COR-L47 (cell line): ENCODE results near the gene SDC1.

ENCODE experiments used
- DNase-seq: peaks from one replicate; lab custom pipeline; 2025; lab: John Stamatoyannopoulos, UW

SDC1 gene

DNA sequence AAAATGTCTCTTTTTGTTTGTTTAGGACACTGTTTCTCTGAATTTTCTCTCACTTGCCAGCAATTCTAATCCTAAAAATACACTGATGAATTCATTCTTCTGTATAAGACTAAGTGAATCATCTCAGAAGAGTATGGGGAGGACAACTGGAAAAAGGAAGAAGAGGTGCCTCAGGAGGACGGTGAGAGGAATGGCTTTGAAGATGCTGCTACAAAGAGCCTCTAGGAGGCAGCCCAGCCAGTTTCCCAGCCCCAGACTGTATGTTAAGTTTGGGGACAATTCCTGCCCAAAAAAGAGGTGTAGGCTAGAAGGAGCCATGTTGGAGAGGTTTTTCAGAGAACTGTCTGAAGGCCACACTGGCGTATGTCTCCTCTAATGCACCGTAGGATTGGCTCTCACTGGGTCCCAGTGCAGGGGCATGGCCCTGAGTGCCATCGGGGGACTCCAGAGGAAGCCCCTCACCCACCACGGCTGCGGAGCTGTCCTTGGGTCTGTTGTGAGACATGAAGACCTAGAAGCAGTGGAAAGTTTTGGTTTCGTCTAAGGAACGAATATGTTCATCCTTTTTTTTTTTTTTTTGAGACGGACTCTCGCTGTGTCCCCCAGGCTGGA is 3.1 kb upstream of the SDC1 start:
- no peak for DNase-seq

- no peak for DNase-seq
Observed at GRCh38 chr2:20226152-20226545, 1.2 kb upstream of the SDC1 start.

DNA sequence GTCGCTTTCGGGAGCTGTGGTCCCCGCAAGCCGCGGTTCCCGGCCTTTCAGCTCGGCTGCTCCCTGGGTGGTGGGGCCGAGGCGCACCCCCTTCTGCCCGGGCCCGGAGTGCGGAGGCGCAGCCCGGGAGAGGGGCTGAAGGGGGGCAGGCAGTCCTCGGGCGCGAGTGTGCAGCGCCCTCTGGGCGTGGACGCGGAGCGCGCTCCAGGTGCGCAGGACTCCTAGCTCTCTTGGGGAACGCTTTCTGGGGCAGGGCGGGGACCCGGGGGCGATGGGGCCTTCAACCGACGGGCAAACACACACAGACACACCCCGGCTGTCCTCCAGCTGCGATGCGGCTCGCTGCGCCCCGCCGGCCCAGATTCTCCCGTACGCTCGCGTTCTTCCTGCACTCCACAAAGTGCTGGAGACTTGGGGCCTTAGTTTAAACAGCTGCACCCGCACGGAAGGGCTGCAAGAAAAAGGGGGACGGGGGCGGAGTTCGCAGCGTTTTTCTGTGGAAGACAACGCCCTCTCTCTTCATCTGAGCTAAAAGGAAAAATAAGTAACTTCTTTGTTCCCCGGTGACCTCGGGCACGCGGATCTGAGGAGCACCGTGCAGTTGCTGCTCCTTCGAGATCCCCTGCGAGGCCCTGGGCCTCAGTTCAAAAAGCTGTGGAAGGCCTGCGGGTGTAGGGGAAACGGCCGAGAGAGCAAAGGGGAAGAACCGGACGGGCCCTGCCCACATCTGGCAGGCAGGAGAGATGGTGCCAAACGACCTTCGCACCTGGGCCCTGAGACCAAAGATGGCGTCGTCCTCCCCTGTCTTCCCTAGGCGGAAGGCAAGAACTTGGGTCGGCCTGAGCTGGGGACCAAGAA is 593 bp upstream of the SDC1 start:
- DNase-seq: peak; percentile 64

DNA sequence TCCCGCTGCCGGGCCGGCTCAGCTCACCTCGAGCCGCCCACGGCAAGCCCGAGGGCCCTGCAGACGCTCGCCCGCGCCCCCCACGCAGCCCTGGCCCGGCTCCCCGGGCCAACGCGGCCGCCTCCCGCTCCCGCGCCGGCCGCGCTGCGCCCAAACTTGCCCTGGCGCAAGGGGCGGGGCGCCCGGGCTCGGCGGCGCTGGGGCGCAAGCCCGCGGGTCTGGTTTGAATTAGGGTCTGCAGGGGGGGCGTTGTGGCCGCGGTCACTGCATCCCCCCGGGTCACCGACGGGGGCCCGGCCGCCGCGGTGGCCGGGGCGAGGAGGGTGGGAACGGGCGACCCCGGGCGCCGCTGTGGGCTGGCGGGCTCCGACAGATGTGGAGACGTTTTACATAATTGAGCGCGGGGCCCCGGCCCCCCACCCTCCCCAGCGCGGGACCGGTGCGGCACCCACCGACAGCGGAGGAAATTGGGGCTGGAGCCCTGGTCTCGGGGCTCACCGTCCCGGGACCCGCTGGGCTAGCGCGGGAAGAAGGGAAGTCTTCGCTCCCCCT is 690 bp downstream of the SDC1 start:
- DNase-seq: no peak

DNA sequence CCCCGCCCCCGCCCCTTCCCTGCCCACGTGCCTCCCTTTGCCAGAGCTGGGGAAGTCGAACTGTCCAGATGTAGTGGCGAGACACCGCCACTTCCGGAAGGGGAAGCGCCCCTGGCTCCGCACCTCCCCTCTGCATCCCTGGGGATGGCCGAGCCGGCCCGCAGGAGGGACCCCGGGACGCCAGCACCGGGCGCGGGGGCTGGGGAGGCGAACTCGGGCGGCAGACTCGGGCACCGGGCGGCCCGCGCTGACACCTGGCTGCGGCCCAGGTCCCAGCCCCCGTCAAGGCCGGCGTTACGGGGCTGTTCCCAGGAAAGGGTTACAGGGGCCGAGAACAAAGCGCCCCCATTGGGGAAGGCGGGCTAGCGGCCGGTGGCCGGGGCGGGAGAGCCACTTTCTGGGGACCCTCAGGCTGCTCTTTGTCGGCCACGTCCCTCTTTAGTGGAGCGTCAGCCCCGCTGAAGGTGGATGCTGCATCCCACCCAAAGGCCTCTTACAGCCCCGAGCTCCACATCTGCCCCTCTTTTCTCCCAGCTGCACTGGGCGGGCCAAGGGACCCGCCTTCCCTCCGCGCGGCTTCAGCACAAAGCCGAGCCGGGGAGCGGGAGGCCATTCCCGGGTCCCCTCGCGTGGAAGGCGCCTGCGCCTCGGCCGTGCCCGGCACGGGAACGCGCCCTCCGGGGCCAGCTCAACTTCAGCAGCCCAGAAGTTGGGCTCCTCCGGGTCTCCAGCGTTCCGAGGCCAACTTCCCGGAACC is 1.3 kb downstream of the SDC1 start:
- peak; percentile 68 for DNase-seq

GRCh38 chr2:20222769-20223406 is 2.0 kb downstream of the SDC1 start:
- DNase-seq: no peak

DNA sequence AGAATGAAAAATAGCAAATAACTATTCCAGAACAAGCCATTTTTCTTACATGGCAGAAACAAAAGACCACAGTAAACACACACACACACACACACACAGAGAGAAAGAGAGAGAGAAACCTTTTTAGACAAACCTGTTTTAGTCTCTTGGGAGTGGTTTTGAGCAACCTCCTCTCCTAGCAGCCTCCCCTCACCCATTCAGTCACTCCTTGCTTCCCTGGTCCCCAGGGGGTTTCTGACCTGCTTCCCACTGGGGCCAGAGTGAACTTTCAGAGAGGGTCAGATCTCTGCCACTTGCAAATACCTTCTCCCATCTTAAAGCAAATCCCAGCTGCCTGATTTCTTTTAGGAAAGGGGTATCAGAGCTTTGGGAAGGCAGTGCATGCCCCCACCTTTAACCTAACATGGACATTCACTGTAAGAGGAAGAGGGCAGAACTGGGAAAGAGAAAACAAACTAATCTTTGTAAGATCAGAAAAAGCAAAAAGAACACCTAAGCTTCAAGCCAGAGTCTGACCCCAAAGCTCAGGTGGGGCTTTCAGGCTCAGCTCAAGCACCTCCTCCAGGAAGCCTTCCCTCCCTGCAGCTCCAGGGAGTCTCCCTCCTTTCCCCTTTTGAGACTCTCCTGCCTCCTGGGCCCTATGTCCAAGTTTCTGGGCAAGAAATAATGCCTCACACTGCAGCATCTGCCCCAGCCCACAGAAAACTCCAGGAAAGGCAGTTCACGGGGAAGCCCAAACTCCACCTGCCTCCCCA is 2.7 kb downstream of the SDC1 start:
- no peak for DNase-seq

DNA sequence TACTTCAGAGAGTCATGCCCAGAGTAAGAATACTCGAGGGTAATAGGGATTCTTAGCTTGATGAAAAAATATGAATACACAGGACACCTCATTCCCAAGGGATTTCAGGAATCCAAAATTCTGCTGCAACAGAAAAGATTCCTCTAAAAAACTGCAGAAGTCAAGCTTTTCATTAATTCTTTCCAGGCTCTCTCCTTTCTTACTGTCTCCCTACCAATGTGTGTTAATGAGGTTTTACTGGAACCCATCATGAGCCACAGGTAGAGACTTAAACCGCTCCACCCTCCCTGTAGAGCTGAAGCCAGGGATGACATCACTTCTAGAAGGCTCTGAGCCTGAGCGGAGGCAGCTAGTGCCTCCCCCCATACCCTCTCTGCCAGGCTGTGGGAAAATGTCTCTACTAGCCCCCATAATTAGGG is 3.4 kb downstream of the SDC1 start:
- DNase-seq: no peak

DNA sequence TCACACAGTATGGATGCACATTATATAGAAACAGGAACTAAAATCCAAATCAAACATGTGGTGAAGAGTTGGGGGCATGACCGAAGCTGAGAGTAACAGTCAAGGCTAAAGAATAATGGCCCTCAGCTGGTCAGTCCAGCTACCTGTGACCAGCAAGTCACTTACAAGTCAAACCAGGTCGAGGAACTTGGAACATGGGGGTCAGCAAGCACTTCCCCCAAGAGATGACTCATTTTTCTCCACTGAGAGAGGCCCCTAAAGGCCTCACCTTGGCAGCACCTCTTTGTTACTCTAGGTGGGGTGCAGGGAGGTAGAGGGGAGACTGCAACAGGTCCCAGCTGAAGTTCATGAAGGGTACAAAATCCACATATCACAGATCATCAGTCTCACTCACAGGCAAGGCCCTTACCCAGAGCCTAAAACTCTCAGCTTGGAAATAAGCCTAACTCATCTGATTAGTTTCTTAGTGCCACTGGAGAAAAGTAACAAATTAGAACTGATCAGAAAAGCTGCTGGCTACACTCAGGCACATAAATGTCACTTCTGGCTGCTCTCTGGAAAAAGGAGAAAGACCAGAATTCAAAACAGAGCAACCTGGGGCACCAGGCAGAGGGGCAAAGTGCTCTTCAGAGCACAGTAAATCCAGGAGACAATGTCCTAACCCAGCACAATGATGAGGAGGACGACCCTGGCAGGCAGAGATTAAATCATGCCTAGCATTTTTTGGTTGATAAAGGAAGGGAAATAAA is 4.0 kb downstream of the SDC1 start:
- DNase-seq: no peak

- no peak for DNase-seq
Observed at GRCh38 chr2:20219763-20220380, 5.1 kb downstream of the SDC1 start.

- no peak for DNase-seq
Observed at GRCh38 chr2:20218331-20219320, 6.3 kb downstream of the SDC1 start.

- DNase-seq: no peak
Observed at GRCh38 chr2:20217041-20217970, 7.6 kb downstream of the SDC1 start.

DNA sequence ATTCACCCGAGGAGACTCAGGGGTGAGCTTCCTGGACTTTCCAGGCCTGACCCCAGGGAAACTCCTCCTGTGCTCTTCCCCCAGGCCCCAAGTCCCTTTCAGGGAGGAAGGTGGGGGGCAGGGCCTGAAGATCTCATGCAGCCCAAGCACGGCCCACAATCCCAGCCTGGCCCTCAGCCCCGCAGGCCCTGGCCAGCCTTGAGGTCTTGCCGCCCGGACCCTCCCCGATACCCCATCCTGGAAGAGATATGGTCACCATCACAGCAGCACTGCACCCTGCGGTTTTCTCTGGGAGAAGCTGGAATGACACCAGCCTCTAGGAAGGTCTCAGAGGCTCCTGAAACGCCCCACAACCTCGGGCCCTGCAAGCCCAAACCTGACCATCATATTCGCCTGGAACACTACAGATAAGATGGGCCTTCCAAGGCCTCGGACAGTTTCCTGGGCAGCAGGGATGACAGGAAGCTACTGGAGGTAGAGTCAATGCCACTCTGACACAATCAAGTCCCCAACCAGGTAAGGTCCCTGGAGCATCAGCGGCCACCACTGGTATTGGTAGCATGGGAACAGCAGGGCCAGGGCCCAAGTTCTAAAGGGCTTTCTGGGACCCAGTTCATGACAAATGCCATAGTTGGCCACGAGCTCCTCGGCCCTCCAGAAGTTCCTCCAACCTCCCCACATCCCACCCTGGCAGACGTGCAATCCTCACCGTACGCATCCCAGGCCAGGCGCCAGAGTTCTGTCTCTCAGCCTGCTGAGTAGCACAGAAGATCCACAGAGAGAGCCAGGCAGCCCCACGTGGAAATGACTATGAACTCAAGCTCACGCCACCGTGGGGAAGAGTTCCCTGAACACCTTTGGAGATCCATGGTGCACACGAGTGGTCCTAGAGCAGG is 8.6 kb downstream of the SDC1 start:
- no peak for DNase-seq

DNA sequence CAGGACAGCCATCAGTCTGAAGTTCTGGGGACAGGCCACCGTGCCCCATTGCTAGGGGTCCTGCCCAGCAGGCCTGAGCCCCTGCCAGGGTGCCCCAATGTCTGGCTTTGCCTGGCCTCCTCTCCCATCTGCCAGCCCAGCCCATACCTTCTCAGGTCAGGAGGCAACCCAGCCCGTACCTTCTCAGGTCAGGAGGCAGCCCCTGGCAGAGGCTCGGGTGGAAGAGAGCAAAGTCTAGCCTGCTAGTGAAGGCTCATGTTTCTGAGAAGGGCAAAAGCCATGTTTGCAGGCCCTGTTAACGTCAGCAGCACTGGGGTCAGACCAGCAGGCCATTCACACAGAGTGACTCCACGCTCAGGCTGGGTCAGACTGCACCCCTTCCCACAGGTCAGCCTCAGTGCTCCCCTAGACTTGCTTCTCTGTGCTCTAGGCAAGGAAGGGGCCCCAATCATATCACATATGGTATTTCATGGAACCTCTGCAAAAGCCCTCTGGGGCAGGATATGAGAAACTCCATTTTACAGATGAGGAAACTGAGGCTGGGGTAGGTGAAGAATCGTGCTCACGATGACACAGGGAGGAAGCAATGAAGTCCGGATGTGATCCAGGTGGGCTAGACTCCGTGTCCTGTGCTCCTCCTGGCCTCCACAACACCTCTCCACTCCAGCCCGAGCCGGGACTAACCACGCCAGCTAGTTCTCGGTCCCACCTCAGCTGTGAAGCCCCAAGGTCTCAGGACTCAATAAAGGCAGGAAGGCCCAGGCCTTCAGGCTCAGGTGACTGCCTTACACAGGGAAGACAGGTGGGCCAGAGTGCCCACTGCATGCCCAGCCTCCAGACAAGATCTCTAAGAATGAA is 9.5 kb downstream of the SDC1 start:
- no peak for DNase-seq

GRCh38 chr2:20214566-20215182 is 10.3 kb downstream of the SDC1 start:
- no peak for DNase-seq
